ENCODE data around the gene CELF2.

The CELF2 gene

GRCh38 chr10:11023009-11023953 is 5.6 kb downstream of the CELF2 start:
- DNase-seq (ENCODE audit: low read depth): no peak

- DNase-seq (ENCODE audit: low read depth): no peak
Measured at GRCh38 chr10:11024596-11024995, 6.9 kb downstream of the CELF2 start.

- no peak for DNase-seq (ENCODE audit: low read depth)
Measured at GRCh38 chr10:11025978-11026377, 8.3 kb downstream of the CELF2 start.

GRCh38 chr10:11026773-11027172 is 9.1 kb downstream of the CELF2 start:
- DNase-seq (ENCODE audit: low read depth): no peak

GRCh38 chr10:11034762-11035161 is 17.1 kb downstream of the CELF2 start:
- no peak for DNase-seq (ENCODE audit: low read depth)

DNA sequence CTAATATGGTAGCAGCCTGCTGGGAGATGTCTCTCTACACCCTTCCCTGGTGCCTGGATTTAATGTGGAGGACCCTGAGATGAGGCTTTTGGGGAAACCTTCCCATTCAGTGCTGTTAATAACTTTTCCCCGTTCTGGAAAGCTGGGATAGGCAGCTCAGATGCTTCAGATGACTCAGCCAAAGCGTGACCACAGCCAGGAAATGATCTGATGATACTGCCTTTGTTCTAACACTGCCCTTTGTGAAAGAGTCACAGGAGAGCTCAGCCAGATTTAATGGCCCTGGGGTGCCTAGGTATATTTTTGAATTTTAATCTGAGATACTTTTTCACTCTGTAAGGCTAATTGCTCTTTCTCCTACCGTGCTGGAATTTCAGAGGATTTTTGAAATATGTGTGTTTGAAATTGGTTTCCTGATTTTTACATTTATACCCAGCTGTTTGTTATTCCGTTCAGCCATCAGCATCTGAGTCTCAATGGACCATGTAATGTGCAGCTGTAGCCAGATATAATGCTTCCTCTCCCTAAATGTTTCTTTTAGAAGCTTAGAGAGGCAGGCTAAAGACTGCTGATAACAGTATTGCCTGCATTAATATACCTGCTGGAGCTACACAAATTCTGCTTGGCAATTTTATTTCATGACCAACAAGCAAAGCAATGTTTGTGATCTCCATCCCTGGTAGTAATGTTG is 17.8 kb downstream of the CELF2 start:
- no peak for DNase-seq (ENCODE audit: low read depth)

DNA sequence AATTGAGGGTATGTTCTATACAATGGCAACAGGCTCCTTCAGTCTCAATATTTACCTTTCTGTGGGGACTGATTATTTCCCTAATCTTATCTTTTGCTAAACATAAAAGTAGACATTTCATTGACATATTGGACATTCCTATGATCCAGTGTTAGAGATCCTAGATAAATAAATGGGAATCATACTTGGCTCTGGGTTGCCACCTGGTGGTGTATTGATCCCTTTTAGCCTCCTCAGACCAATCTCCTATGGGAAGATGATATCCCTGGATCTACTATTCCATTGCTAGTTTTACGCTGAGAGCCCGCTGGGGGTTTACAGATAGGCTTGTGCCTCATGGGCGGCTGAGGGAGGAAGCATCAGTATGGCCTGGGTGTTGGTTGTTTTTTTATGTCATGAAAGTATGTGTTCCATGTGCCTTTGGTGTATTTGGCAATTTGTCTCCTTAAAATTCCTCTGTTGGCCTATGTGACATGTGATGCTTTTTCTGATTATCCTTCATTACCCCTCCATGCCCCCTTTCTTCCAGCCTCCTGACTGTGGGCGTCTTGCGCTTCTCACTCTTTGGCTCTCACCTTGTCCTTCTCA is 18.8 kb downstream of the CELF2 start:
- no peak for DNase-seq (ENCODE audit: low read depth)

- DNase-seq (ENCODE audit: low read depth): no peak
Measured at GRCh38 chr10:11037991-11038390, 20.3 kb downstream of the CELF2 start.

GRCh38 chr10:11042357-11042756 is 24.7 kb downstream of the CELF2 start:
- no peak for DNase-seq (ENCODE audit: low read depth)

GRCh38 chr10:11043039-11043438 is 25.4 kb downstream of the CELF2 start:
- no peak for DNase-seq (ENCODE audit: low read depth)

DNA sequence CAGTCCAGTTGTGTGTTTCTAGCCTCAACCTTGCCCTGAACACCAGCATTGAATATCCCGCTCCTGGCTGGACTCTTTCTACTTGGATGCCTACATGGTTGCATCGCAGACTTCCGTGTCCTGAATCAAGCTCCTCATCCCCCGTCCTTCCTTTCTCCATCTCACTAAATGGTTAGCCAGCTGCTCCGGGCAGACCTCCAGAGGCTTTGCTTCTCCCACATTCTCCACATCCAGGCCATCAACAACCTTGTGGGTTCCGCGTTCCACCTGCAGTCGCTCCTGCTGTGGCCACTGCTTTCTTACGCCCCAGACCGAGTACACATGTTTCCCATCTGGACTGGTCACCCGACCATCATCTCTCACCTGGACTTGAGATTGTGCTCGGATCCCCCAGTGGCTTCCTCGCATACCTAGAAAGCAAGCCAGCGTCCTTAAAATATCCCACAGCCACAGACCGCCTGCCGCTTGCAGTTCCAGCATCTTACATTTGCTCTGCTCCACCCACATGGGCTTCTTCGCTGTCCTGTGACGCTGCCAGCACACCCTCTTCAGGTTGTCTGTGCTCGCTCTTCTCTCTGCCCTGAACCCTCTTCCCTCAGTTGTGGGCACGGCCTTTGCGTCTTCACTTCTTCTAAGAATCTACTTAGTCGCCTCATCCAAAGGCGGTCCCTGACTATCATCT is 25.9 kb downstream of the CELF2 start:
- no peak for DNase-seq (ENCODE audit: low read depth)

- no peak for DNase-seq (ENCODE audit: low read depth)
Measured at GRCh38 chr10:11045487-11045886, 27.8 kb downstream of the CELF2 start.

DNA sequence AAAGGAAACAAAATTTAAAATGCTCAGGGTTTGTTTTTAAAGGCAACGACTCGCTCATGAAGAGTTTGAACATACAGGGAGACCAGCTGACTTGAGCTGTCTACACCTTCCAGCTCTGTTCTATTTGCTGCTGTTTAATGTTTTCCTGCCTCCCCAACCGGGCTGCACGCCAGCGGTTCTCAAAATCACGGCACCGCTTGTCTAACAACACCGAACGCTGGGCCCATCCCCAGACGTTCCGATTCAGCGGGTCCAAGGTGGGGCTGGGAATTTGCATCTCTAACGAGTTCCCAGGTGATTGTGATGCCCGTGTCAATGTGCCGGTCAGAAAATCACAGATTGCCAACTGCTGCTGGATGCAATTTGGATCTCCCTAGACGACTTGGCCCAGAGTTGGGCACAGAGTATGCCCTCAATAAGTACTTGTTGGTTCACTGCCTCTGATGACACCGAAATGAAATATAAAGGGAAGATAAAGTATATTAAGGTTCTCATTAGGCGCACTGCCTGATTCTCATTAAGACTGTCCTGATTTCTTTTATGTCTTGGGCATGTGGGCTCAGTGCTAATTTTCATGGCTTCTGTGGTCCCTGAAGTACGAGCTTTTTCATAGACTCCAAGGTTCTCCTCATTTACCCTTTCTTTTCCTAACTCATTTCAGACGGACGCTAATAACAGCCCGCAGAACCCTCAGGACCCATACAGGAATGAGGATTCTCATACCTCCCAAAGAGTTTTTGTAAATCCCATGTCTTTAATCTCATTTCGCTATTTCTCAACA is 28.5 kb downstream of the CELF2 start:
- no peak for DNase-seq (ENCODE audit: low read depth)

GRCh38 chr10:11046776-11047160 is 29.1 kb downstream of the CELF2 start:
- DNase-seq (ENCODE audit: low read depth): no peak

GRCh38 chr10:11048707-11049278 is 31.1 kb downstream of the CELF2 start:
- no peak for DNase-seq (ENCODE audit: low read depth)

- DNase-seq (ENCODE audit: low read depth): no peak
Measured at GRCh38 chr10:11049806-11050205, 32.1 kb downstream of the CELF2 start.

GRCh38 chr10:11050301-11051287 is 32.9 kb downstream of the CELF2 start:
- DNase-seq (ENCODE audit: low read depth): no peak

DNA sequence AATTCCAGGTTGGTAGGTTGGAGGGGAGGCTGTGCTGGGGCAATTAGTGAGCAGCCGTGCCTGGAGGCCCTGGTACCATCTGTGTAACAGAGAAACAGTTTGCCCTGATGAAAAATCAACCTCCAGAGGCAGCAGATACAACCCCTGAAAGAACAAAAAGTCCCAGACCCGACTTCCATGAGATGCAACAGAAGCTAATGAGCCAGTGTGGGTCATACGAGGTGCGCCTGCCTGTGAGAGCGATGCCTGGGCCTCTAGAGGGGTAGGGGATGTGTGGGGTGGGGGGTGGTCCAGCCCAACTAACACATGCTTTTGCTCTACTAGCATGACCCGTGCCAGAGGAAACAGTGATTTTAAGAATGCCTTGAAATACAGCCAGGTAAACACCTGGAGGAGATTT is 39.3 kb downstream of the CELF2 start:
- DNase-seq (ENCODE audit: low read depth): no peak

DNA sequence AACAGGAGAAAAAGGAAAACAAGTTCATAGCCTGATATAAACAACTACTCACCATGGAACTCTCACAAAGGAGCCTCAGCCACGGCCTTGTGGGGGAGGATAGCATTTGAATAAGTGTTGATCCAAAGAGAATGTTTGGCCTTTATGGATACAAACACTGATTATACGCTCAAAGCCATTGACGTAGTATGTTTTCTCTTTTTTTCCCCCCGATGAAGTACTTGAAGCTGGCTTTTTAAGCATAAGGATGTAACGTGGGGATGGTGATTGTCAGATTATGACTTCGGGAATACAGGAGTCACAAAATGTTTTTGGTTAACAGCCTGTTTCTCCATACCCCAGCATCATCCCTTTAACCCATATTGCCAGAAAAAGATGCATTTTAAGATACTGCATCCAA is 39.8 kb downstream of the CELF2 start:
- DNase-seq (ENCODE audit: low read depth): no peak

DNA sequence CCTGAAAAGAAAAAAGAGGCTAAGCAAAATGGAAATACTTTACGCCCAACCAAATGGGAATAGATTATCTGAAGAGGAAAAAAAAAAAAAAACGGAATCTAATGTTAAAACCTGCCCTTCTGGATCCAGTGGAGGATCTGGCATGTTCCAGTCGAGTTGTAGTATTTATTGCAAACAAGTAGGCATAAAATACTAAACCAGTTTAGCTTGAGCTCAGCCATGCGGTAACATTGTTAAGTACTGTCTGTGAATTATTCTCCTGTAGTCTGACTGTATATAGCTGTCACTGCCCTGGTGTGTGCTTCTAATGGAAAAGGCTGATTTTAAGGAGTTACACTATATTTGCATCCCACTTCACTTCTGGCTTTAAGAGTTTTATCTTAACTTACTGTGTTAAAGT is 40.3 kb downstream of the CELF2 start:
- DNase-seq (ENCODE audit: low read depth): no peak

Data from activated T-cell treated with anti-CD3 and anti-CD28 coated beads for 48 hours (primary cell).